Duodenal mucosa (tissue), 2 donors: Measurements from ENCODE around the gene MYO5A.
"Not testable (repeated sequence)": the region's sequence is repeated elsewhere in the genome, so short reads cannot be mapped to it uniquely, and the experiment has no call there.

Experiments
- H3K27ac ChIP-seq: one replicate; pipeline ENCODE4 v1.7.0; 2013; ENCODE audit warnings: low read depth, low read length
- H3K27me3 ChIP-seq, 2 donors: one replicate each; pipeline ENCODE4 v1.7.0; 2013; ENCODE audit warnings: low read length in 2 of 2, control low read depth in 1 of 2; ENCODE audit not compliant: insufficient read depth in 2 of 2, control insufficient read depth in 1 of 2
- H3K36me3 ChIP-seq, 2 donors: one replicate each; pipeline ENCODE4 v1.7.0; 2013; ENCODE audit warnings: low read length in 2 of 2, control low read depth in 1 of 2; ENCODE audit not compliant: insufficient read depth in 2 of 2, control insufficient read depth in 1 of 2
- H3K4me1 ChIP-seq, 2 donors: one replicate each; pipeline ENCODE4 v1.7.0; 2013; ENCODE audit warnings: low read length in 2 of 2, control low read depth in 1 of 2; ENCODE audit not compliant: insufficient read depth in 2 of 2, control insufficient read depth in 1 of 2
- H3K4me3 ChIP-seq, 2 donors: one replicate each; pipeline ENCODE4 v1.7.0; 2013; ENCODE audit warnings: low read length in 2 of 2, low read depth in 1 of 2
- H3K9ac ChIP-seq, 2 donors: one replicate each; pipeline ENCODE4 v1.7.0; 2013; ENCODE audit warnings: low read length in 2 of 2, low read depth in 1 of 2
- H3K9me3 ChIP-seq, 2 donors: one replicate each; pipeline ENCODE4 v1.7.0; 2013; ENCODE audit warnings: low read length in 2 of 2, control low read depth in 1 of 2; ENCODE audit not compliant: control insufficient read depth in 1 of 2

Gene MYO5A

DNA sequence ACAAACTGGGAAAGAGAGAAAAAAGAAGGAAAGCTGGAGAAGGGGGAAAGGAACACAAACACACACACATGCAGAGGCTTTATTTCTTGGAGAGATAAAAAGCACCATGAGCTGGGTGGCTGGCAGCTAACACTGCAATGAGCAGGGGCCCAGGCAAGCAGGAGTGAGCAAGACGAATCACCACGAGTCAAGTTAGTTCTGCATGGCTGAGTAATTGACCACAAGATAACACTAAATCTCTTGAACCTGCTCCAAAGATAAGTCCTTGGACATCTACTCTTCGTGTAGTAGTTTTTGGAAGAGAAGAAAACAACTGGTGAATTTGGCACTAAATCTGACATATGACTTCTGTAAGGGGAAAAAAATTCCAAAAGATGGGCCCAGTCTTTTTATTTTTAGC, 100.9 kb downstream of the MYO5A start:
- H3K4me3 ChIP-seq, result no peak overlapping the region
- no peaks in the 10 kb centered on the region for H3K27me3 ChIP-seq
- H3K27ac ChIP-seq, result no peak overlapping the region

DNA sequence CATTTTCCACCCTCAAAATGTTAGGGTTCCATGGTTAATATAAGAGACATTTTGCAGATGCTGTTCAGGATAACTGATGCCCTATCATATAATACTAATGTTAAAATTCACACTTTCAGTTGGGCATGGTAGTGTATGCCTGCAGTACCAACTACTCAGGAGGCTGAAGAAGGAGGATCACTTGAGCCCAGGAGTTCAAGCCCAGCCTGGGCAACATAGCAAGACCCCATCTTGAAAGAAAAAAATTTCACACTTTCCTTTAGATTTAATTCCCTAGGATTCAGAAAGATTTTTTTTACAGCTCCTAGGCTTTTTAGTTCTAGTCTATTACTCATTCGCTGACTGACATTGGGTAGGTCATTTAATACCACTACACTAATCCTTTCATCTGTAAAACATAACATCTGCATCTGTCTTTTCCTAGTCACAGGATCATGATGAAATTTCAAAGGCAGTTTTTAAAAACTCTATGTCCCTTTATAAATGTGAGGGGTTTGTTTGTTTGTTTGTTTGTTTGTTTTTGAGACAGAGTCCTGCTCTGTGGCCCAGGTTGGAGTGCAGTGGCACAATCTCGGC, 103.7 kb downstream of the MYO5A start:
- Histone ChIP-seq H3K9ac (no peak overlapping the region), H3K36me3 (no peaks in the 10 kb centered on the region), H3K9me3 (no peaks in the 10 kb centered on the region), H3K4me1 (no peaks in the 10 kb centered on the region), H3K27me3 (no peaks in the 10 kb centered on the region), H3K4me3 (no peak overlapping the region), H3K27ac (no peak overlapping the region)

More for the DNA sequence above, 100.9 kb downstream of the MYO5A start:
- Histone ChIP-seq H3K9me3 (no peaks in the 10 kb centered on the region), H3K4me1 (no peaks in the 10 kb centered on the region), H3K36me3 (no peaks in the 10 kb centered on the region), H3K9ac (no peak overlapping the region)

DNA sequence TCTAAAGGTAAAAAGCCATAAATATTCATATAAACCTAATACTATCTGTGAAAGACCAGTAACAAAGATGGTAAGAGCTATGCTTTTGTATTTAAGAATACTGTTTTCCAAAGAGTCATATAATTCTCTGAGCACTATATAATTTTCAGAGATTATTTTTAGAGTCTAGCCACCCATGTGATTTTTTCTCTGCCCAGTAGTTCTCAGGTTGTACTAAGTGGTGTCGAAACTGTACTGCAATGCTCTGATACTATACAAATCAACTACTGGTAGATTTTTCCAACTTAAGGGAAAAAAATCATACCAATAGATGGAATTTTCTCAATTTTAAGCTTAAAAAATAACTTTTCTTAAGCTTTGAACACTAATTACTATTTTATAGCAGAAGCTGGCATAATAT, 104.8 kb downstream of the MYO5A start:
- no peak overlapping the region for H3K9ac ChIP-seq
- no peak overlapping the region for H3K4me3 ChIP-seq
- no peaks in the 10 kb centered on the region for H3K9me3 ChIP-seq
- H3K27ac ChIP-seq, result no peak overlapping the region
- no peaks in the 10 kb centered on the region for H3K27me3 ChIP-seq
- no peaks in the 10 kb centered on the region for H3K36me3 ChIP-seq
- no peaks in the 10 kb centered on the region for H3K4me1 ChIP-seq

DNA sequence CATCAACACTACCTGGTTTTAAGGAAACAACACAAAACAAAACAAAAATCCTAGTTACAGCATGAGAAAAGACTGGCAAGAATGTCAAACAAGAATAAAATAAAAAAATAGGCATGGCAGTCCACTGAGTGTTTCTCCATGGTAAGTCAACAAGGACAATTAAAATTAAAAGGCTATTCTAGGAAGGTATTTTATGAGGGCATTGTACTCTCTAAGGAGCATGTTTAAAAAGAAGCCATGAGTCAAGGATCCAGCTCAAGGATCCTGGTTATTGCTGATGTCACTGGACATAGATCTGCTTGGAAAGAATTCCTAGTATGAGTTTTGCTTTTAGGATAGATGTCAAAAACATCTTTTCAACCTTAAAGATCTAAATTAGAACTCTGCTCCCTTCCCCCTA, 106.7 kb downstream of the MYO5A start:
- no peak overlapping the region for H3K9ac ChIP-seq
- H3K4me3 ChIP-seq, result no peak overlapping the region
- no peaks in the 10 kb centered on the region for H3K27me3 ChIP-seq
- H3K4me1 ChIP-seq, result no peaks in the 10 kb centered on the region
- no peak overlapping the region for H3K27ac ChIP-seq
- no peaks in the 10 kb centered on the region for H3K9me3 ChIP-seq
- H3K36me3 ChIP-seq, result no peaks in the 10 kb centered on the region

DNA sequence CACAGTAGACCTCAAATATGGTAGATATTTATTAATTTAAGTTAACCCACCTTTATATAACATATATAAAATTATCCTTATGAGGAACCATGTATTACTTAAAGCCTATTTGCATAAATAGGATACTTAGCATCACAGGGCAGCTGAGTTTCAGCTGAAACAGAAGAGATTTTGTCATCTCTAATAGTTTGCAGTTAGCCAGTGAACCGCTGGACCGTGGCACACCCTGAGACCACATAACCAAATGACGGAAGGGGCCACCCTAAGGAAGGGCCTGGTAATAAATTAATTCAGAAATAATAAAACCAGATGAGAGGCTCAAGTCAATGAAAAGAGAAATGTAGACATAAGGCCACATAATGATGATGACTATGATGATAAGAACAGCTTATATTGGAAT, 107.7 kb downstream of the MYO5A start:
- no peaks in the 10 kb centered on the region for H3K4me1 ChIP-seq
- H3K27ac ChIP-seq, result no peak overlapping the region
- no peaks in the 10 kb centered on the region for H3K9me3 ChIP-seq
- no peak overlapping the region for H3K4me3 ChIP-seq
- no peaks in the 10 kb centered on the region for H3K27me3 ChIP-seq
- no peak overlapping the region for H3K9ac ChIP-seq
- H3K36me3 ChIP-seq, result no peaks in the 10 kb centered on the region

DNA sequence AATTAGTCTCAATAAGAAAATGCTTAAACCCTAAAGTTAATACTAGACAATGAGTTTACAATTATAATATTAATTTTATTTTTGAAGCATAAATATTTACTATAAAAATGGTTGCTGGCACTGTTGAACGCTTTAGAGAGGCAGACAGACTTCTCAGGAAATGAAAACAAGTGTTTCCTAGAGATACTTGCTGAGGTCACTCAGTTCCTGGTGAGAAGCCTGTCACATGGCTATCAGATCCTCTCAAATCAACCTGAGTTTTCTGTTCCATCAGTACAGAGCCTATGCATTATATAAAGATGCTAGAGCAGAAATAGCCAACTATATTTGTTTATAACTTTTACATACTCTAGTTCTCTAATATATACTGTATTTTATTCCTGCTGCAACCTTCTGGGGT, 109.2 kb downstream of the MYO5A start:
- H3K4me3 ChIP-seq, result no peak overlapping the region
- H3K9me3 ChIP-seq, result no peaks in the 10 kb centered on the region
- no peak overlapping the region for H3K9ac ChIP-seq
- no peaks in the 10 kb centered on the region for H3K36me3 ChIP-seq
- H3K27ac ChIP-seq, result no peak overlapping the region
- H3K4me1 ChIP-seq, result no peaks in the 10 kb centered on the region
- H3K27me3 ChIP-seq, result no peaks in the 10 kb centered on the region

DNA sequence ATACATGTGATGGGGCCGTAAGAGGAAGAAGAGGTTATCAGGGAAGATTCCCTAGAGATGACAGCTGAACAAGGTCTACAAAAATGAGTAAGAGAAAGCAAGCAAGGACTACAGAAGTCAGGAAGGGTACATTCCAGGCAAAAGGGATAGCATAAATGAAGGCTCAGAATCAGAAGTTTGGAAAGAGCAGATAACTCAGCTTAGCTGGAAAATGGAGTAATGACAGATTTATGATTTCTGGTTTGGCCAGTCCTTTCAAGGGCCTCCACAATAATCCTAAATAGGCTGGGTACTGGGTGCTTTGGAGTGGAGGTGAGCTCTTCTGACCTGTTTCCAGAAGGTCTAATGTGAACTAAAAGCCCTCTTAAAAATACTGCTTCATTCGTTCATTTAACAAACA, 110.7 kb downstream of the MYO5A start:
- no peaks in the 10 kb centered on the region for H3K9me3 ChIP-seq
- H3K4me1 ChIP-seq, result no peaks in the 10 kb centered on the region
- H3K27ac ChIP-seq, result no peak overlapping the region
- H3K27me3 ChIP-seq, result no peaks in the 10 kb centered on the region
- H3K36me3 ChIP-seq, result no peaks in the 10 kb centered on the region
- H3K4me3 ChIP-seq, result no peak overlapping the region
- H3K9ac ChIP-seq, result no peak overlapping the region

DNA sequence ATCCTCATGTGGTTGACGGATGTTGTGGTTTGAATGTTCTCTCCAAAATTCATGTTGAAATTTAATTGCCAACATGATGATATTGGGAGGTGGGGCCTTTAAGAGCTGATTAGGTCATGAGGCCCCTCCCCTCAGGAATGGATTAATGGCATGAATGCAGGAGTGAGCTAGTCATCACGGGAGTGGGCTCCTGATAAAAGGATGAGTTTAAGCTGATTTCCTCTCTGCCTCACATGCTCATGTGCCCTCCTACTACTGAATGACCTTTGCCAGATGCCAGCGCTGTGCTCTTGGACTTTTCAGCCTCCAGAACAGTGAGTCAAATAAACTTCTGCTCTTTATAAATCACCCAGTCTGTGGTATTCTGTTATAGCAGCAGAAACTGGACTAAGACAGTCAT, 111.2 kb downstream of the MYO5A start:
- no peaks in the 10 kb centered on the region for H3K27me3 ChIP-seq
- H3K9ac ChIP-seq, result no peak overlapping the region
- no peaks in the 10 kb centered on the region for H3K4me1 ChIP-seq
- H3K4me3 ChIP-seq, result no peak overlapping the region
- H3K27ac ChIP-seq, result no peak overlapping the region
- no peaks in the 10 kb centered on the region for H3K9me3 ChIP-seq
- no peaks in the 10 kb centered on the region for H3K36me3 ChIP-seq

DNA sequence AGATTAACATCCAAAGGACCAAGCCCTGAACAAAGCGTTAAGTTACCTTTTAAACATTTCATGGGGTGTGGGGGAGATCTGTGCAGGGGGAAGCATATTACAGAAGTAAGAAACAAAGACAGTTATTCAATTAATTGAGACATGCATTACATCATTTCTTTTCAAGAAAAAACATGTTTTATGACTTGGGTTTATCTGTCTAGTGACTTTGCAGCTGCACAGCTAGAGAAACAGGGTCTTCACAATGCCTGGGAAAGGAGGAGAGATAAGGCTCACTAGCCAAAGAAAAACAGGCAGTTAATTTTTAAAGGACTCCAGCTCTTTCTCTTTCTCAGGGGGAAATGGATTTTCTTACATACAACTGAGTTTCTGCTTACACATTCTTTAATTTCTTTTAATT, 112.1 kb downstream of the MYO5A start:
- not testable (repeated sequence) for H3K9ac ChIP-seq

DNA sequence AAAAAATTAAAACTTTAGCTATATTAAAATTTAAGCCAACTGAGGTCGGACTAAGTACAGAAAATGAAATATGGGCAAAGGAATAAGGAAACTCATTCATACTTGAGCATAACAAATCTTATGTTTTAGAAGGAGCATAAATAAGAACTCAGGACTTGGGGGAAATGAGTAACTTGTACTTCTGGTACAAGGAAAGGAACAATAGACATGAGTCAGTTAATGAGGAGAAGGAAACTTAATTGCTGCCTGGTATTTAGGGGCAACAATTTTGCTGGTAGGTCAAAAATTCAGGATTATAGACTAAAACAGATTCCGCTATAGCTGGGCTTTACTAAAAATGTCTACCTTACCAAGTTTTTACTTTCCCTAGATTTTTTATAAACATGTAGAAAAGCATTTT, 113.1 kb downstream of the MYO5A start:
- H3K27ac ChIP-seq, result no peak overlapping the region
- H3K36me3 ChIP-seq, result no peaks in the 10 kb centered on the region
- no peaks in the 10 kb centered on the region for H3K27me3 ChIP-seq
- no peaks in the 10 kb centered on the region for H3K9me3 ChIP-seq
- H3K9ac ChIP-seq, result no peak overlapping the region
- no peaks in the 10 kb centered on the region for H3K4me1 ChIP-seq
- H3K4me3 ChIP-seq, result no peak overlapping the region

More for the DNA sequence above, 112.1 kb downstream of the MYO5A start:
- H3K27ac ChIP-seq, H3K36me3 ChIP-seq, H3K27me3 ChIP-seq, H3K4me3 ChIP-seq, H3K9me3 ChIP-seq, H3K4me1 ChIP-seq: not testable (repeated sequence)

DNA sequence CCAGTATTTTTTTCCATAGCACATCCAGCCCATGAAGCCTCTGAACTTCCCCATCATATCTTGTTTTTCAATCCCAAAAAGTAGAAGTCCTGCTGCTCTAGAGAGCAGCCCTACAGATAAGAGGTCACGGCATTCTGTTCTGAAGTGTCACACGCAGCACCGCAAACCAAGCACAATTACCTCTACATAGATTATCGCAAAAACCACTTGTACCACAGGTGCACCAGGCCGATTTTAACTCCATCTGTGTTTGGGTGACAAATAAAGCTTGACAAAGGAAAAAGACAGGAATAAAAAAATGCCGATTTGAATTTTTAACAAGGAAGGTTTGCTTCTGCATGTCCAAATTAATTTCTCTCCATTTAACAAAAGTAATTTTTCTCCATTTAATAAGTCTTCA, 113.7 kb downstream of the MYO5A start:
- Histone ChIP-seq H3K27ac (no peak overlapping the region), H3K27me3 (no peaks in the 10 kb centered on the region), H3K4me1 (no peaks in the 10 kb centered on the region), H3K9ac (no peak overlapping the region), H3K9me3 (no peaks in the 10 kb centered on the region), H3K36me3 (no peaks in the 10 kb centered on the region), H3K4me3 (no peak overlapping the region)
